ENCODE data around the gene DMWD. TPM values are rescaled to one million over a fixed set of nuclear protein-coding genes. Genes with fewer than 3 reads are reported as not detected.

Gene DMWD
- total RNA-seq, 2 experiments from 2014 or later, result 43.2 to 44.0 TPM

DNA sequence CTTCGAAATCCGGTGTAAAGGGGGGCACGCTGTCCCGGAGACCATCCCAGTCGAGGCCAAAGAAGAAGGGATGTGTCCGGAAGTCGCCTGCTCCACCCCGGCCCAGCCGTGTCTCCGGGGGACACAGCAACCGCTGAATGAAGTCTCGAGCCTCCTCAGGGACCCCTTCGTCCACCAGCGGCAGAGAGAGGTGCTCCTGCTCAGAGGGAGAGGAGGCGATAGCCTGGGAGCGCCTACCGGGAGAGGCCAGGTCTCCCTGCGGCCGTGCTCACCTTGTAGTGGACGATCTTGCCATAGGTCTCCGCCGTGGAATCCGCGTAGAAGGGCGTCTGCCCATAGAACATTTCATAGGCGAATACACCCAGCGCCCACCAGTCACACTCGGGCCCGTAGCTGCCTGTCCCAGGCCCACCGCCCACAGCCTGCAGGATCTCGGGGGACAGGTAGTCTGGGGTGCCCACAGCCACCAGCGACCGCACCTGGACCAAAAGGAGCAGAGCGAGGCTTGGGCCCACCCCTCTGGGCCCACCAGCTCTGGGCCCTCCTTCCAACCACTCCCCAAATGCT is 15.2 kb downstream of the DMWD start:
- H3K4me3 ChIP-seq (ENCODE audit: low read depth, low read length, poor library complexity, severe bottlenecking), result no peak overlapping the region
- H3K36me3 ChIP-seq (ENCODE audit: insufficient read depth, low read length), result peaks cover 7% of the 10 kb centered on the region; the same call in 1 of the 2 replicates
- no peak overlapping the region for H3K27ac ChIP-seq (ENCODE audit: low read depth, low read length, poor library complexity, severe bottlenecking)
- no peaks in the 10 kb centered on the region for H3K79me2 ChIP-seq (ENCODE audit: insufficient read depth, low read depth, low read length)
- H3K9me3 ChIP-seq (ENCODE audit: low read length), result no peaks in the 10 kb centered on the region
- TF ChIP-seq, protein P1, sequence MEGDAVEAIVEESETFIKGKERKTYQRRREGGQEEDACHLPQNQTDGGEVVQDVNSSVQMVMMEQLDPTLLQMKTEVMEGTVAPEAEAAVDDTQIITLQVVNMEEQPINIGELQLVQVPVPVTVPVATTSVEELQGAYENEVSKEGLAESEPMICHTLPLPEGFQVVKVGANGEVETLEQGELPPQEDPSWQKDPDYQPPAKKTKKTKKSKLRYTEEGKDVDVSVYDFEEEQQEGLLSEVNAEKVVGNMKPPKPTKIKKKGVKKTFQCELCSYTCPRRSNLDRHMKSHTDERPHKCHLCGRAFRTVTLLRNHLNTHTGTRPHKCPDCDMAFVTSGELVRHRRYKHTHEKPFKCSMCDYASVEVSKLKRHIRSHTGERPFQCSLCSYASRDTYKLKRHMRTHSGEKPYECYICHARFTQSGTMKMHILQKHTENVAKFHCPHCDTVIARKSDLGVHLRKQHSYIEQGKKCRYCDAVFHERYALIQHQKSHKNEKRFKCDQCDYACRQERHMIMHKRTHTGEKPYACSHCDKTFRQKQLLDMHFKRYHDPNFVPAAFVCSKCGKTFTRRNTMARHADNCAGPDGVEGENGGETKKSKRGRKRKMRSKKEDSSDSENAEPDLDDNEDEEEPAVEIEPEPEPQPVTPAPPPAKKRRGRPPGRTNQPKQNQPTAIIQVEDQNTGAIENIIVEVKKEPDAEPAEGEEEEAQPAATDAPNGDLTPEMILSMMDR (conservative IDR thresholded peaks at IDR 0.05; ENCODE audit: low read length), result no peak
- no peak for TF ChIP-seq EZH2phosphoT487 (IDR thresholded peaks at IDR 0.05; ENCODE audit: borderline replicate concordance, low read depth, low read length)
- no peaks in the 10 kb centered on the region; the same call in 1 of the 2 replicates for H4K20me1 ChIP-seq (ENCODE audit: insufficient read depth, low read length)
- H2AFZ ChIP-seq (ENCODE audit: low read length), result no peak overlapping the region
- ChIA-PET CTCF (ENCODE audit: unreplicated experiment) (no interaction called here), POLR2A (no interaction called here)
- BruUV-seq (replicated peaks), result no TSS peak
- no peak for DNase-seq (ENCODE audit: low spot score)
- peaks cover 25% of the 10 kb centered on the region for H3K4me1 ChIP-seq (ENCODE audit: insufficient read depth, low read length, poor library complexity, severe bottlenecking)
- intact Hi-C loops (cut with micrococcal nuclease; ENCODE audit: unreplicated experiment), result no loop called here
- H3K9me2 ChIP-seq (ENCODE audit: insufficient read depth, low read length), result no peaks in the 10 kb centered on the region
- H3K4me2 ChIP-seq (ENCODE audit: low read length), result no peak overlapping the region

DNA sequence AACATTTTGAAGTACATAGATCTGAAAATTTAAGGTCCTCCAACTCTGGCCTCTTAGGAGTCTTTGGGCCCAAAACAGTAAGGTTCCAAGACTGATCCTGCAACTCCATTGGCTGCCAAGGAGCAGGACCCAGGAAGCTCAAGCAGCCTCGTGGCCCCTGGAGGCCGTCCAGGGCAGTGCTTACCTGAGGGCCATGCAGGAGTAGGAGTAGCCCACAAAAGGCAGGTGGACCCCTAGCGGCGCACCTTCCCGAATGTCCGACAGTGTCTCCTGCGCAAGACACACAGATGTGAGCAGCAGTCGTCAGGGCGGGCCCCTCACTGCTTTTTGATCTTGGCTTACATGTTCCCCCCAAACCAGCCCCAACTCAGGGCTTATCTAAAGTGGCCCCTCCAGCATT is 17.9 kb downstream of the DMWD start:
- ChIA-PET POLR2A (no interaction called here), CTCF (ENCODE audit: unreplicated experiment) (no interaction called here)
- H3K79me2 ChIP-seq (ENCODE audit: insufficient read depth, low read depth, low read length), result no peaks in the 10 kb centered on the region
- H2AFZ ChIP-seq (ENCODE audit: low read length), result no peak overlapping the region
- peaks cover 34% of the 10 kb centered on the region for H3K4me1 ChIP-seq (ENCODE audit: insufficient read depth, low read length, poor library complexity, severe bottlenecking)
- no peaks in the 10 kb centered on the region for H4K20me1 ChIP-seq (ENCODE audit: insufficient read depth, low read length)
- no peak overlapping the region for H3K4me3 ChIP-seq (ENCODE audit: low read depth, low read length, poor library complexity, severe bottlenecking)
- no peaks in the 10 kb centered on the region for H3K9me2 ChIP-seq (ENCODE audit: insufficient read depth, low read length)
- TF ChIP-seq, protein P1 (conservative IDR thresholded peaks at IDR 0.05; ENCODE audit: low read length), result no peak
- TF ChIP-seq EZH2phosphoT487 (IDR thresholded peaks at IDR 0.05; ENCODE audit: borderline replicate concordance, low read depth, low read length), result no peak
- H3K27ac ChIP-seq (ENCODE audit: low read depth, low read length, poor library complexity, severe bottlenecking), result no peak overlapping the region
- DNase-seq (ENCODE audit: low spot score), result no peak
- peaks cover 7% of the 10 kb centered on the region; the same call in 1 of the 2 replicates for H3K36me3 ChIP-seq (ENCODE audit: insufficient read depth, low read length)
- BruUV-seq (replicated peaks), result no TSS peak
- no peaks in the 10 kb centered on the region for H3K9me3 ChIP-seq (ENCODE audit: low read length)
- intact Hi-C loops (cut with micrococcal nuclease; ENCODE audit: unreplicated experiment), result loop anchor here (5.0 kb wide), 1 partner anchor 82 kb away; the partner anchor contains the start of genes QPCTL and SNRPD2
- H3K4me2 ChIP-seq (ENCODE audit: low read length), result no peak overlapping the region

DNA sequence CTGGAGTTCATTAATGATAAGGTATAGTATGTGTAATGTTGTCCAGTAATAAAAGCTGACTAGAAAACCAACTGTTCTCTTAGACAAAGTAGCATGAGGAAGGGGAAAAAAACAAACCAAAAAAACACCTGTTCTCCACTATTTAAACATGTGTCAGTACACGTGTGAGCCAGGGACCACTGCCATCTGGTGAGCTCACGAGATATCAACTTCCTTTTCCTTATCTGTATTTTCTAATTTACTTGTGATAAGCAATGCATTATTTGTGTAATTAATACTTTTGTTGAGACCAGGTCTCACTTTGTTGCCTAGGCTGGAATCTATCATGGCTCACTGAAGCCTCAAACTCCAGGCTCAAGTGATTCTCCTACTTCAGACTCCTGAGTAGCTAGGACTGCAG is 19.3 kb downstream of the DMWD start:
- peaks cover 7% of the 10 kb centered on the region; the same call in 1 of the 2 replicates for H3K36me3 ChIP-seq (ENCODE audit: insufficient read depth, low read length)

More for the DNA sequence above, 19.3 kb downstream of the DMWD start:
- Histone ChIP-seq H3K4me2 (ENCODE audit: low read length) (0 out of 2 replicates have a peak overlapping the region, but pooled peaks have one; percentile 3), H2AFZ (ENCODE audit: low read length) (no peak overlapping the region), H3K4me1 (ENCODE audit: insufficient read depth, low read length, poor library complexity, severe bottlenecking) (peaks cover 26% of the 10 kb centered on the region), H4K20me1 (ENCODE audit: insufficient read depth, low read length) (no peaks in the 10 kb centered on the region), H3K4me3 (ENCODE audit: low read depth, low read length, poor library complexity, severe bottlenecking) (no peak overlapping the region), H3K9me2 (ENCODE audit: insufficient read depth, low read length) (no peaks in the 10 kb centered on the region), H3K79me2 (ENCODE audit: insufficient read depth, low read depth, low read length) (no peaks in the 10 kb centered on the region), H3K27ac (ENCODE audit: low read depth, low read length, poor library complexity, severe bottlenecking) (peak overlapping the region; percentile 26), H3K9me3 (ENCODE audit: low read length) (no peaks in the 10 kb centered on the region)
- BruUV-seq (replicated peaks), result no TSS peak
- intact Hi-C loops (cut with micrococcal nuclease; ENCODE audit: unreplicated experiment), result loop anchor here (5.0 kb wide), 1 partner anchor 81 kb away; the partner anchor contains the start of genes QPCTL and SNRPD2
- peak; percentile 54 for DNase-seq (ENCODE audit: low spot score)
- ChIA-PET POLR2A (interaction anchor here (0.6 kb wide), 1 partner anchor 26 kb away, joined by 4 read pairs; no protein-coding TSS in a partner anchor), CTCF (ENCODE audit: unreplicated experiment) (no interaction called here)
- TF ChIP-seq, protein P1 (conservative IDR thresholded peaks at IDR 0.05; ENCODE audit: low read length), result 0 out of 2 replicates have a peak, but pooled peaks have one; percentile 24
- TF ChIP-seq EZH2phosphoT487 (IDR thresholded peaks at IDR 0.05; ENCODE audit: borderline replicate concordance, low read depth, low read length), result no peak

All from OCI-LY7 (cell line).